Suprapubic skin (tissue), 4 donors: ENCODE results near the gene IFI6. TPM values are rescaled to one million over a fixed set of nuclear protein-coding genes. Genes with fewer than 3 reads are reported as not detected.
A peak's percentile ranks its signal among the peaks of the same experiment; 100 is the strongest.
"Not testable (repeated sequence)": the region's sequence is repeated elsewhere in the genome, so short reads cannot be mapped to it uniquely, and the experiment has no call there.

Experiments used
- DNase-seq, 2 donors: peaks; one replicate each; pipeline ENCODE4 v3.0.0-alpha.2; 2019; ENCODE audit warnings: low spot score in 2 of 2
- H3K27ac ChIP-seq: fragments of 200-600 bp; sonication (generic); one replicate; pipeline ENCODE4 v1.5.1; 2019
- H3K27me3 ChIP-seq: fragments of 200-600 bp; sonication (generic); one replicate; pipeline ENCODE4 v1.5.1; 2019
- H3K36me3 ChIP-seq: fragments of 200-600 bp; sonication (generic); one replicate; pipeline ENCODE4 v1.5.1; 2019
- H3K4me1 ChIP-seq: fragments of 200-600 bp; sonication (generic); one replicate; pipeline ENCODE4 v1.5.1; 2019
- H3K4me3 ChIP-seq: fragments of 200-600 bp; sonication (generic); one replicate; pipeline ENCODE4 v1.5.1; 2019; ENCODE audit warnings: mild to moderate bottlenecking
- H3K9me3 ChIP-seq: fragments of 200-600 bp; sonication (generic); one replicate; pipeline ENCODE4 v1.5.1; 2019
- CTCF ChIP-seq, 2 donors: fragments of 200-600 bp in 1 of 2; fragments of 450-650 bp in 1 of 2; sonication (generic) in 1 of 2; IDR thresholded peaks; one replicate each; pipeline ENCODE4 v1.5.1; 2016 to 2019; ENCODE audit warnings: antibody characterized with exemption in 2 of 2, mild to moderate bottlenecking in 1 of 2, moderate library complexity in 1 of 2
- EP300 ChIP-seq: sonication (generic); formaldehyde crosslinking; IDR thresholded peaks from one replicate; pipeline ENCODE4 v1.6.1; 2017; ENCODE audit warnings: antibody characterized with exemption
- POLR2A ChIP-seq, 2 donors: fragments of 450-650 bp; IDR thresholded peaks; one replicate each; pipeline ENCODE4 v1.6.1; 2017; ENCODE audit warnings: antibody characterized with exemption in 2 of 2, mild to moderate bottlenecking in 2 of 2, moderate library complexity in 2 of 2
- POLR2AphosphoS5 ChIP-seq, 3 donors: sonication (generic); formaldehyde crosslinking; IDR thresholded peaks; one replicate each; pipeline ENCODE4 v1.6.1; 2017; ENCODE audit warnings: antibody characterized with exemption in 3 of 3
- WGBS: methylation state at CpG from one replicate; pipeline ENCODE4 v1.1.5; 2018; 5-methylcytosine and 5-hydroxymethylcytosine counted together
- total RNA-seq, 4 donors: library from RNA; depleted of rRNA; stranded (reverse); fragments of >200 nt; gene quantifications; one replicate each; pipeline ENCODE4 v1.1.0, GENCODE V29; 2016

Gene IFI6
- total RNA-seq, 4 donors from 2014 or later: 6.3 to 31.4 (median 8.2) TPM

DNA sequence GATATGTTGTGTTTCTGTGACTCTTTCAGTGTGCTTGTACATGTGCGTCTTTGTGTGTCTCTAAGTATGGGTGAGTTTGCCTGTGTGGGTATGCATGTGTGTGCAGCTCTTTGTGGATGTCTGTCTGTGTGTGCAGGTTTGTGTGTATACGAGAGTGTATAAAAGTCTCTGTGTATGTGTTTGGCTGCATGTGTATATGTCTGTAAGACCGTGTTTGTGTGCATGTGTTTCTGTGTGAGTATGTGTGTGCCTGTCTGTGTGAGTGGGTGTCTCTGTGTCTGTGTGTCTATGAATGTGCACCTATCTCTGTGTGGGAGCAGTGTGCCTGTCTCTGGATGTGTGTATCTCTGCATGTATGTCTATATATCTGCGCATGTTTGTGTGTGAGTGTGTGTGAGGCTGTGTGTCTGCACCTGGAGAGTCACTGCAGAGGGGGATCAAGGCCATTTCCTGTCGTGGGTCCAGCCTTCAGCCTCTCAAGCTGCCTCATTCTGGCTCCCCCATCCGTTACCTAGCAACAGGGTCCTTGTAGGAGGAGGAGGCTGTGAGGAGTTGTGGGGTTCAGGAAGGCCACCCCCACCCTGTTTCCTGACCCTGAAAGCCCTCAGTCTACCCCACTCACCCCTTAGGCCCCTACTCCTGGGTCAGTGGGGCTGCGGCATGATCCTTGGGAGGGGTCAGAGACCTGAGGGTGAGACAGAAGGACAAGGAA, 47.4 kb downstream of the IFI6 start:
- H3K4me3 ChIP-seq: no peak overlapping the region

DNA sequence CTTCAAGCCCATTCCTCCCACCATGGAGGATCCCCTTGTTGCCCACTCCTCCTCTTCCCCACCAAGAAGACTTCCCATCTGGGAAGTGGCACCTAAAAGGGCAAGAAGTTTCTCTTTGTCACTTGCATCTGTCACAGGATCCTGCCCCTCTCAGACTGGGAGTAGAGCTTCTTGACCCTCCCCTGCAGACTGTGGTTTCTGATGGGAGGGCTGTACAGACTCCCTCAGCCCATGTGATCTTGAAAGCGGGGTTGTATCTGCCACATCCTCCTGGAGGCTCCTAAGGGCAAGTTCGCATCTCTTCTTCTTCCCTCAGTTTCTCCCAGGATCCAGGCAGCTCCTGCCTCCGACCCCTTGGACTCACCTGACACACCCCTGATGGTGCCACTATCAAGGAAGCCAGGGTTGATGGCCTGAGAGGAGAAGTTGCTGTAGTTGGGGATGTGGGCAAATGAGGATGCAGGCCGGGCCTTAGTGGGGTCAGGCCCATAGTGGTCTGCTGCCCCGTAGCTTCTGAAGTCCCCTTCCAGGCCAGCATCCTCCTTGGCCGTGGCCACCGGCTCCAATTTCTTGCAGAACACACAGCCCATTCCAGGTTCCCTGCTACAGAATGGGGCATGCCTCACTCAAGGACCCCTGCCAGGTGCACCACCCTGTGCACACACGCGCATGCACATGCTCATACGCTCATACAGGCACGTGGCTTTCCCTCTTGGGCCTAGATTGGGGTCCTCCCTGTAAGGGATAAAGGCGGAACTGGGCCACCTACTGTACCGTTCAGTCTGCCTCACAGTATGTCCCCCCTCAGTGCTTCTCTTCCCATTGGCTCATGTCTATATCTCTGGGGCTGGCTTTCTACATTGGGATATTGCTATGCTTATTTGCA, 48.4 kb downstream of the IFI6 start:
- H3K27me3 ChIP-seq: no peaks in the 10 kb centered on the region
- H3K27ac ChIP-seq: no peak overlapping the region
- no peak for TF ChIP-seq EP300
- no peak for TF ChIP-seq POLR2A (IDR thresholded peaks at IDR 0.05)
- no peak for TF ChIP-seq POLR2AphosphoS5 (IDR thresholded peaks at IDR 0.05)
- TF ChIP-seq CTCF (IDR thresholded peaks at IDR 0.05): no peak
- DNase-seq: peak in 1 of 2 donors; percentile 57
- 91% methylated on average over 9 of the region's 13 CpGs for WGBS
- no peaks in the 10 kb centered on the region for H3K9me3 ChIP-seq
- H3K4me1 ChIP-seq: peaks cover 30% of the 10 kb centered on the region
- no peak overlapping the region for H3K4me3 ChIP-seq
- no peaks in the 10 kb centered on the region for H3K36me3 ChIP-seq

More for the DNA sequence above, 47.4 kb downstream of the IFI6 start:
- WGBS: 53% methylated on average over 7 of the region's 7 CpGs
- Histone ChIP-seq H3K4me1 (peaks cover 40% of the 10 kb centered on the region), H3K27ac (peak overlapping the region; percentile 53), H3K27me3 (no peaks in the 10 kb centered on the region), H3K36me3 (no peaks in the 10 kb centered on the region), H3K9me3 (no peaks in the 10 kb centered on the region)
- DNase-seq: no peak
- TF ChIP-seq CTCF (IDR thresholded peaks at IDR 0.05): no peak
- no peak for TF ChIP-seq POLR2AphosphoS5 (IDR thresholded peaks at IDR 0.05)

DNA sequence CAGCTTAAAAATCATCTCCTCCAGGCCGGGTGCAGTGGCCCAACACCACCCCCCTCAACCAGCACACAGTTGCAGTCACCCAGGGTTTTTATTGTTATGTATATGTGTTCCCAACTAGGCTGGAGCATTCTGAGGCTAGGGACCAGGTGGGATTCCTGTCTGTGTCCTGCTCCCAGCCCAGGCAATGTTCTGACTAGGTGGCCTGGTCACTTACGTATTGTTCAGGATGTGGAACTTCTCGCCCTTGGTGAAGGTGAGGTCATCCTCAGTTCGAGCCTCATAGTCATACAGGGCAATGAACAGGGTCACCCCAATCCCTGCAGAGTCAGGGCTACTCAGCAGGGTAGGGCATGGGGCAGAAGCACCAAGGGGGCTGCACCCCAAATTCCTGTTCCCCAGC, 49.2 kb downstream of the IFI6 start:
- no peak overlapping the region for H3K4me3 ChIP-seq
- no peak overlapping the region for H3K27ac ChIP-seq
- peaks cover 28% of the 10 kb centered on the region for H3K4me1 ChIP-seq
- H3K9me3 ChIP-seq: no peaks in the 10 kb centered on the region
- TF ChIP-seq CTCF (IDR thresholded peaks at IDR 0.05) (no peak), EP300 (no peak), POLR2AphosphoS5 (IDR thresholded peaks at IDR 0.05) (no peak), POLR2A (IDR thresholded peaks at IDR 0.05) (no peak)
- DNase-seq: no peak
- H3K27me3 ChIP-seq: no peaks in the 10 kb centered on the region
- 95% methylated on average over 3 of the region's 4 CpGs for WGBS
- no peaks in the 10 kb centered on the region for H3K36me3 ChIP-seq

DNA sequence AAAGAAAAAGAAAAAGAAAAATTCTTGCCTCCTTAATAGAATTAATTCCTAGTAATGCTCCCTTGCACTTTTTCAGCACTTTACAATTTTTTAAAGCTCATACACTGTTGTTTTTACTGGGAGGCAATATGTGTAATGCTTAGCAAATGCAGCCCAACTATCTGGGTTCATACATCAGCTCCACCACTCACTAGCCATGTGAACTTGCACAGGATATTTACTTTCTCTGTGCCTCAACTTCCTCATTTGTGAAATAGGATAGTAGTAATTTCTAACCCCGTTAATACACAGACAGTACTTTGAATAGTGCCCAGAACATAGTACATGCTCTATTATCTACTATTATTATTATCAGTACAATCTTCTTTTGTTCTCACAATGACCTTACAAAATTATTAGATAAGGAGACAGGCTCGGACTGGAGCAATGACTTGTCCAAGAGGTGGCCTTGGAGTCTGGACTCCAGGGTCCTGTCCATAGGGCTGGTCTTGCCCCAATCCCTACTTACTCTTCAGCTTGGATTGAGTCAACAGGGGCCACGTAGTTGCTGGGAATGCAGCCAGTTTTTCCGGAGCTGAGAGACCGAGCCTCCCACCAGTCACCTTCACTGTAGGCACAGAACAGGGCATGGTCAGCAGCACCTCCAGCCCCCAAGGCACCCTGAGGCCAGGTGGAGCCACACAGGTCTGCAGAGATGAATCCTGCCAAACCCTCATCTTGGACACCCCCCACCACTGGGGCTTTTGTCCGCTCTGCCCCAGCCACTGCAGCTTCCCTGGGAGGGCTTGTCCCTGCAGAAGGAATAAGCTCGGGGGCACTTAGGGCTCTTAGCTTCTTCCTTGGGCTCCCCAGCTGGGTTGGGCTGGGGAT, 50.7 kb downstream of the IFI6 start:
- no peaks in the 10 kb centered on the region for H3K9me3 ChIP-seq
- DNase-seq: no peak
- WGBS: 60% methylated on average over 7 of the region's 7 CpGs
- TF ChIP-seq EP300 (no peak), POLR2A (IDR thresholded peaks at IDR 0.05) (no peak), POLR2AphosphoS5 (IDR thresholded peaks at IDR 0.05) (no peak), CTCF (IDR thresholded peaks at IDR 0.05) (no peak)
- H3K4me3 ChIP-seq: no peak overlapping the region
- H3K27ac ChIP-seq: no peak overlapping the region
- peaks cover 25% of the 10 kb centered on the region for H3K4me1 ChIP-seq
- no peaks in the 10 kb centered on the region for H3K27me3 ChIP-seq
- H3K36me3 ChIP-seq: no peaks in the 10 kb centered on the region

- H3K27me3 ChIP-seq, H3K36me3 ChIP-seq, DNase-seq, H3K9me3 ChIP-seq, H3K27ac ChIP-seq, H3K4me3 ChIP-seq: not testable (repeated sequence)
- H3K4me1 ChIP-seq: peaks cover 12% of the 10 kb centered on the region
- 96% methylated on average over 7 of the region's 7 CpGs for WGBS
Observed at GRCh38 chr1:27619782-27620438, 52.1 kb downstream of the IFI6 start.
